MM.1S (cell line): ENCODE results near the gene NOPCHAP1.

Experiments
- DNase-seq: peaks from one replicate; pipeline ENCODE4 v3.0.0-alpha.2; 2015
- H2AFZ ChIP-seq: fragments of 300-600 bp; sonication (generic); 2 replicates; pipeline ENCODE4 v1.6.0; 2016; ENCODE audit warnings: antibody characterized with exemption, low read length
- H3F3A ChIP-seq: fragments of 300-600 bp; sonication (generic); 2 replicates; pipeline ENCODE4 v1.6.1; 2016; ENCODE audit warnings: mild to moderate bottlenecking, antibody characterized with exemption, low read length, moderate library complexity, mixed read lengths; ENCODE audit not compliant: insufficient read depth
- H3K27ac ChIP-seq: fragments of 300-600 bp; sonication (generic); 2 replicates; pipeline ENCODE4 v1.5.1; 2016; ENCODE audit warnings: mild to moderate bottlenecking, low read length
- H3K27me3 ChIP-seq: fragments of 300-600 bp; sonication (generic); replicated peaks from 2 replicates; pipeline ENCODE4 v1.6.0; 2016; ENCODE audit warnings: low read length; ENCODE audit not compliant: insufficient read depth
- H3K36me3 ChIP-seq: fragments of 300-600 bp; sonication (generic); replicated peaks from 2 replicates; pipeline ENCODE4 v1.6.1; 2016; ENCODE audit warnings: mild to moderate bottlenecking, low read length, mixed read lengths; ENCODE audit not compliant: insufficient read depth
- H3K4me1 ChIP-seq: fragments of 300-600 bp; sonication (generic); 2 replicates; pipeline ENCODE4 v1.6.1; 2016; ENCODE audit warnings: low read length, mixed read lengths
- H3K4me2 ChIP-seq: fragments of 300-600 bp; sonication (generic); 2 replicates; pipeline ENCODE4 v1.6.0; 2016; ENCODE audit warnings: low read depth, low read length
- H3K4me3 ChIP-seq: fragments of 300-600 bp; sonication (generic); 2 replicates; pipeline ENCODE4 v1.5.1; 2016; ENCODE audit warnings: low read length, mixed read lengths
- H3K79me2 ChIP-seq: fragments of 300-600 bp; sonication (generic); 2 replicates; pipeline ENCODE4 v1.6.1; 2016; ENCODE audit warnings: mixed run types, low read length, mixed read lengths
- H3K9ac ChIP-seq: fragments of 300-600 bp; sonication (generic); 2 replicates; pipeline ENCODE4 v1.6.1; 2016; ENCODE audit warnings: low read length, mixed read lengths
- H3K9me2 ChIP-seq: fragments of 300-600 bp; sonication (generic); replicated peaks from 2 replicates; pipeline ENCODE4 v1.6.1; 2016; ENCODE audit warnings: mild to moderate bottlenecking, low read length, mixed read lengths; ENCODE audit not compliant: insufficient read depth
- H3K9me3 ChIP-seq: fragments of 300-600 bp; sonication (generic); replicated peaks from 2 replicates; pipeline ENCODE4 v1.6.1; 2016; ENCODE audit warnings: mild to moderate bottlenecking, low read length, mixed read lengths; ENCODE audit not compliant: insufficient read depth
- H4K20me1 ChIP-seq: fragments of 300-600 bp; sonication (generic); 2 replicates; pipeline ENCODE4 v1.6.1; 2016; ENCODE audit warnings: mild to moderate bottlenecking, low read length, moderate library complexity, mixed read lengths; ENCODE audit not compliant: insufficient read depth
- CTCF ChIP-seq: fragments of 300-600 bp; sonication (generic); IDR thresholded peaks from 2 replicates; pipeline ENCODE4 v1.5.1; 2016; ENCODE audit warnings: antibody characterized with exemption, low read length, mixed read lengths
- EZH2 ChIP-seq: fragments of 300-600 bp; sonication (generic); optimal IDR thresholded peaks from 2 replicates; pipeline ENCODE3; 2017; ENCODE audit warnings: low read depth, mild to moderate bottlenecking, antibody characterized with exemption, low read length, mixed read lengths
- EZH2phosphoT487 ChIP-seq: fragments of 300-600 bp; sonication (generic); IDR thresholded peaks from 2 replicates; pipeline ENCODE4 v1.6.1; 2018; ENCODE audit warnings: antibody characterized with exemption, low read length

Gene NOPCHAP1

GRCh38 chr12:104997541-104997940, 11.4 kb downstream of the NOPCHAP1 start:
- no peak overlapping the region for H3K4me3 ChIP-seq
- no peak overlapping the region for H3K27ac ChIP-seq
- DNase-seq = no peak
- no peaks in the 10 kb centered on the region for H3K9me3 ChIP-seq
- H3K9ac ChIP-seq = no peak overlapping the region
- peaks cover 15% of the 10 kb centered on the region for H3K79me2 ChIP-seq
- H3K4me2 ChIP-seq = no peak overlapping the region
- H3K36me3 ChIP-seq = peaks cover 14% of the 10 kb centered on the region
- no peaks in the 10 kb centered on the region for H4K20me1 ChIP-seq
- H3K4me1 ChIP-seq = peaks cover 35% of the 10 kb centered on the region
- no peaks in the 10 kb centered on the region for H3K27me3 ChIP-seq
- H3K9me2 ChIP-seq = no peaks in the 10 kb centered on the region
- no peak overlapping the region for H2AFZ ChIP-seq
- no peak for TF ChIP-seq EZH2
- no peak for TF ChIP-seq CTCF
- TF ChIP-seq EZH2phosphoT487 = no peak
- peaks cover 8% of the 10 kb centered on the region; the same call in 1 of the 2 replicates for H3F3A ChIP-seq

- TF ChIP-seq EZH2phosphoT487 (no peak), EZH2 (no peak)
- Histone ChIP-seq H2AFZ (no peak overlapping the region), H3K9ac (no peak overlapping the region), H3K4me3 (no peak overlapping the region), H3K79me2 (peaks cover 8% of the 10 kb centered on the region), H3K9me3 (no peaks in the 10 kb centered on the region), H4K20me1 (no peaks in the 10 kb centered on the region), H3K9me2 (no peaks in the 10 kb centered on the region), H3K4me2 (0 out of 2 replicates have a peak overlapping the region, but pooled peaks have one; percentile 20), H3K36me3 (peaks cover 22% of the 10 kb centered on the region), H3F3A (no peaks in the 10 kb centered on the region), H3K27me3 (no peaks in the 10 kb centered on the region), H3K4me1 (peaks cover 24% of the 10 kb centered on the region), H3K27ac (peak overlapping the region; percentile 15; the same call in 1 of the 2 replicates)
- DNase-seq = peak; percentile 71
These were observed 12.6 kb downstream of the NOPCHAP1 start for GRCh38 chr12:104998423-104999346.

DNA sequence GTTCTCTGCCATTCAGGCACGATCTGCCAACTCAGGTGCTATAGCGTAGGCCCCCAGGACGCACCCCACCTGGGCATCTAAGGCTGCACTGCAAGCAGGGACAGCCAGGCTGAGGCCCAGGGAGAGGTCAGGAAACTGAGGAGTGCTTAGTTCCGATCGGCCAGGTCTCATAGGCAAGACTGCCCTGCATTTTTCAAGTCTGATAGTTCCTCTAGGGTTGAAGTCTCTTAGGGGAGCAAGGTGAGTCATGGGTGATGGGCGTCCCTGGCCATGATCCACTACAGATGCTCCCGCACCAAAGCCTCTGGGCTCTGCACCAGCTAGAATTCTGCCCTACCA, 13.2 kb downstream of the NOPCHAP1 start:
- H3K9ac ChIP-seq = no peak overlapping the region
- TF ChIP-seq EZH2 = no peak
- no peak for TF ChIP-seq EZH2phosphoT487
- TF ChIP-seq CTCF = no peak
- H2AFZ ChIP-seq = no peak overlapping the region
- H3K27me3 ChIP-seq = no peaks in the 10 kb centered on the region
- no peak overlapping the region for H3K4me3 ChIP-seq
- no peak for DNase-seq
- H3K79me2 ChIP-seq = peaks cover 7% of the 10 kb centered on the region
- H3K36me3 ChIP-seq = peaks cover 21% of the 10 kb centered on the region
- no peaks in the 10 kb centered on the region for H4K20me1 ChIP-seq
- H3K27ac ChIP-seq = no peak overlapping the region
- peaks cover 21% of the 10 kb centered on the region for H3K4me1 ChIP-seq
- H3K4me2 ChIP-seq = no peak overlapping the region
- H3K9me3 ChIP-seq = no peaks in the 10 kb centered on the region
- no peaks in the 10 kb centered on the region for H3K9me2 ChIP-seq
- no peaks in the 10 kb centered on the region for H3F3A ChIP-seq

GRCh38 chr12:105001476-105001875, 15.4 kb downstream of the NOPCHAP1 start:
- Histone ChIP-seq H3K36me3 (peaks cover 21% of the 10 kb centered on the region), H3K4me1 (peaks cover 21% of the 10 kb centered on the region), H3K79me2 (peaks cover 7% of the 10 kb centered on the region), H3K9me3 (no peaks in the 10 kb centered on the region), H3K27me3 (no peaks in the 10 kb centered on the region), H2AFZ (no peak overlapping the region), H3K4me3 (no peak overlapping the region), H4K20me1 (no peaks in the 10 kb centered on the region), H3K9me2 (no peaks in the 10 kb centered on the region), H3F3A (no peaks in the 10 kb centered on the region), H3K9ac (no peak overlapping the region), H3K4me2 (no peak overlapping the region), H3K27ac (no peak overlapping the region)
- TF ChIP-seq EZH2phosphoT487 (no peak), CTCF (no peak), EZH2 (no peak)
- no peak for DNase-seq
